HG03045 (cell line): ENCODE measurements around the gene FSTL3.
"Not testable (repeated sequence)": the region's sequence is repeated elsewhere in the genome, so short reads cannot be mapped to it uniquely, and the experiment has no call there.

Source experiments
- ATAC-seq: cut with Tn5 transposase; IDR thresholded peaks from one replicate; pipeline ENCODE4 v1.9.1; 2021; ENCODE audit warnings: mild to moderate bottlenecking, moderate library complexity; ENCODE audit not compliant: unreplicated experiment

Gene FSTL3

GRCh38 chr19:709196-709964, 33.2 kb downstream of the FSTL3 start:
- no peak for ATAC-seq

DNA sequence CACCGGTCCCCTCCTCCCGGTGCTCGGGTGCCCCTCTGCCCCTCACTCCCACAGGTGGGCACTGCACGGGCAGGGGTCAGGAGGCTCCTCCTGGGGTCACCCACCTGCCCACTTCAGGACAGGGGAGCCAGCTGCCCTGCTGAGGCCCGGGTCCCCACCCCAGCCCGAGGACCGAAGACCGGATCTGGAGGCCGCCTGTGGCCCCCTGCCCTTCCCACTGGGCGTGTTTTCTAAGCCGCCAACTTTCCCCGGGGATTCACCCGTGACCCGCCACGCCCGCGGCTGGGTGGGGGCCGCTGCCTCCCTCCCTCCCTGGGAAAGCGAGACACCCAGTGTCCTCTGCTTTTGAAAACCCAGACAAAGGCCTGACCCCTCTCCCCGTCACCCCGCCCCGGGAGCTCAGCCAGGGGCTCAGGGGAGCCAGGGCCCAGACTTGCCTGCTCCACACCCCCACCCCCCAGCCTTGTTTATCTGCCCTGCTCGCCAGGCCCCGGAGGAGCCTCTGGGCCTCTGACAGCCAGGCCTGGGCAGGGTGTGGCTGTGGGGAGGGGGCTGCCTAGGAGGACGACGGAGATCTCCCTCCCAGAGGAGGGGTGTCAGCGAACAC, 33.9 kb downstream of the FSTL3 start:
- ATAC-seq = no peak

GRCh38 chr19:710767-711166, 34.6 kb downstream of the FSTL3 start:
- no peak for ATAC-seq

DNA sequence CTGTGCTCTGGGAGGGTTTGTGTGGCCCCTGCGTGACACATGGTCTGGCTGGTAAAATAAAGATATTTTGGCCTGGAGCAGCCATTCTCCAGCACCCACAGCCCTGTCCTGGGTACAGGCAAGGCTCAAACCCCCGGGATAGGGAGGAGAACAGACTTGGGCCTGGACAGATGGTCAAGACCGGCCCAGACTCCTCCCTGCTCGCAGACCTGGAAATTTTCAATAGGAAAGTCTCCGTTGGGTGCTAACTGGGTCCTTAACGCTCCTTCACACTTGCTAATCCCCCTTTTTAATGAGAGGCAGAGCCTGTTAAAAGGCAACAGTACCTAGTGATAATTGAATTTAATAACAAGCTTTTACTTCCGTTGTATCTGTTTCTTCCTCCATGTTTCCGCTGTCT, 35.1 kb downstream of the FSTL3 start:
- ATAC-seq = no peak

- no peak for ATAC-seq
Measured at GRCh38 chr19:715347-715746, 39.2 kb downstream of the FSTL3 start.

DNA sequence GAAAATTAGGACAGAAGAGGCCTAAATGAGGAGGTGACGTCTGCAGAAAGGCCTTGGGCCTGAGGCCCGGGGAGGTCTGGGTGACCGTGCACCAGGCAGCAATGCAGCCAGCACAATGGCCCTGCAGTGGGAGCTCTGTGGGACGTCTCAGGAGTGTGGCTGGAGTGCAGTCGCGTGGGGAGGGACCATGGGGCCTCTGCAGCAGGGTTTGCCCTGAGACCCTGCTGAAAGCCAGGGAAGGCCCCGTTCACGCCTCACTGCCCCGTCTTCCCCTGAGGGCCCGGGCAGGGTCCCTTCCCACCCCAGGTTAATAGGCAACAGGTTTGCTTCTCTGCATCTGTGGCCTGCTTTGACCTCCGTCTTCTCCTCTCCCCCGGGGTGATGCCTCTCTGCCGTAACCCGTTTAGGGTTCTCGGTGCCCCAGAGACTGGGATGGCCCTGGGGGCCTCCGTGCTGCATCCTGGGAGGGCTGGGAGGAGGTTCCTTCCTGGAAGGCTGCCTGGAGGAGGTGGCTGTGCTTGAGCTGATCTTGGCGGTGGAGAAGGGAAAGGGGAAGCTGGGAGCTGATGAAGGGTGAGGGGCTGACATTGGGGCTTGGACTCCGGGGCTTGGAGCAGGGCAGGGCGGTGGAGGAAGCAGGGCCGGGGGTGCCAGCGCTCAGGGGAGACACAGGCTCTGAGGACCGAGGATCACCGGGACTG, 42.2 kb downstream of the FSTL3 start:
- no peak for ATAC-seq

DNA sequence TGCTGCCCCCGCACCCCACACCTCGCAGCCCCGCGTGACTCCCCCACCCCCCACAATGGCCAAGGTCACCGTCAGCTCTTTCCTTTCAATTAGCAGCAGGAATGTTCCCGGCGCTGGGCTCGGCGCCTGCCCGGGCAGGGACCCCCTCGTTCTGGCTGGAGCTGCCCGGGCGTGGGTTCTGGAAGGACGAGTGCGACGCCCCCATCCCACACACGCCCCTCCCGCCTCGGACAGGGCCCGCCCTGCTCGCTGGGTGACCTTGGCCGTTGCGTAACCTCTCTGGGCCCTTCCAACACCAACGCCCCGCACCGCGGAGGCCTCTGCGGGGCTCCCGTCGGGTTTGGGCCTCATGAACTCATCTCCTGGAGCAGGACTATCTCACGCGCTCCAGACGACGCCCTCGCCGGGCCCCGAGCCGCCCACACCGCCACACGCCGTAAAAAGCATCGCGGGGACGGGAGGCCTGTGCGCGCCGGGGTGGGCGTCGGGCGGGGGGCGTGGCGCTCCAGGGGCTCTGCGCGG, 42.9 kb downstream of the FSTL3 start:
- no peak for ATAC-seq

- ATAC-seq = no peak
Measured at GRCh38 chr19:719636-720344, 43.6 kb downstream of the FSTL3 start.

DNA sequence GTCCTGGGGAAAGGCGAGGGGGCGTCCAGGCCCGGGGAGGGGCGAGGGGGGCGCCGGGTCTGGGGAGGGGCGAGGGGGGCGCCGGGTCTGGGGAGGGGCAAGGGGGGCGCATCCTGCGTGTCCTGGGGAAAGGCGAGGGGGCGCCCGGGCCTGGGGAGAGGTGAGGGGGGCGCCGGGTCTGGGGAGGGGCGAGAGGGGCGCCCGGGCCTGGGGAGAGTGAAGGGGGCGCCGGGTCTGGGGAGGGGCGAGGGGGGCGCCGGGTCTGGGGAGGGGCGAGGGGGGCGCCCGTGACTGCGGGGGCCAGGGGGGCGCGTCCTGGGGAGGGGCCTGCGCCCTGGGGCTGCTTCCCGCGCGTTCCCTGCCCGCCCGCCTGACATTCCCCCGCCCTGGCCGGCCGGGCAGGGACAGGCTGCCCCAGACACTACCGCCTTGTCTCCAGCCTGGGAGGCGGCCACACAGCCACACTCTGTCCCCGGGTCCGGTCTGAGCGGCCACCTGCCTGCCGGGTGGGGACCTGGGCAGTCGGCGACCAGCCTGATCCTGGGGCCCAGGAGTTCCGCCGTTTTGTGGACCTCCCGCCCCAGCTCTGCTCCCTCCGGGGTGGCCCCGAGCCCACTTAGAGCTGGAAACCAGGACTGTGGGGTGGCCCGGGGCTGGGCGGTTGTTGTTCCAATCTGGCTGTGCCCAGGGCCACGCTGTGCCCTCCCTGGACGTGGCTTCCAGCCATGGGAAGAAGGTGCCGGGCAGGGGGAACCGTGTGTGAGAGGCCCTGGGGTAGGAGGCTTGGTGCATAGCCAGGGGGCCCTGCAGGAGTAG, 44.4 kb downstream of the FSTL3 start:
- no peak for ATAC-seq

DNA sequence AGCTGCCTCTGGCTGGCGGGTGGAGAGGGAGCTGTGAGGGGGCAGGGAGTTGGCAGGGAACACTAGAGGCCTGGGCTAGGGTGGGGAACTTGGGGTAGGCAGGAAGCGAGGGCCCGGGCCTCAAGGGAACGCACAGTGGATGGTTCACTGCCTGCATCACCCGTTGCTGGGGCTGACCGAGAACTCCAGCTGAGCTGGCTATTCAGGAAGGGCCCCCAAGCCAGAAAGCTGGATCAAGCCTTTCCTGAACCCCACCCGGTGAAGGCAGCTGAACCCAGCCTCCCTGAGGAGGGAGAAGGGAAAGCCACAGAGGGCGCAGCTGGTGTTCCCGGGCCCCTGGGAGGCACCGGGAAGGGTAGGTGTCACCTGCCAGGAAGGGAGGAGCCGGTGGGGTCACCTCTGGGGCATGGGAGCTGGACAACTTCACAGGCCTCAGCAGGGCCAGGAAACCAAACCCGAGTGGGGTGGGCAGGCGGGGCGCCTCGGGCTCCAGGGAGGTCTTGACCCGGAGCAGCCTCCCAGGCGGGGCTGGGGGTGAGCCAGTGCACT, 46.4 kb downstream of the FSTL3 start:
- ATAC-seq = no peak

DNA sequence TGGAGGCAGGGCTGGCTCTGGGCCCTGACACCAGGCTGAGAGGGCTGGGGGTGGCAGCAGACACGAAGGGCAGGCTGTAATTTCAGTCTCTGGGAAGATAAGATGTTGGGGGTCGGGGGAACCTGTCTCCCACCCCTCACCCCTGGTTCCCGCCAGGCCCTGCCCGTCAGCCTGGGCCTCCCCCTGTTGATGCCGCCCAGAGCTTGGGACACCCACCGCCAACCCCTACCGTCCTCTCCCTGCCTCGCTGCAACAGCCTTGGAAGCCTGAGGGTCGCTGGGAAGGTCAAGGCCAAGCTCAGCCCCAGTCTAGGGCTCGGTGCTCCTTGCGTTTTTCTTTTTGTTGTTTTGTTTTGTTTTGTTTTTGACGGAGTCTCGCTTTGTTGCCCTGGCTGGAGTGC, 47.1 kb downstream of the FSTL3 start:
- no peak for ATAC-seq

GRCh38 chr19:723714-724113, 47.5 kb downstream of the FSTL3 start:
- ATAC-seq = no peak

GRCh38 chr19:725461-726089, 49.4 kb downstream of the FSTL3 start:
- no peak for ATAC-seq

GRCh38 chr19:726993-727956, 51.1 kb downstream of the FSTL3 start:
- no peak for ATAC-seq

- no peak for ATAC-seq
Measured at GRCh38 chr19:728011-728410, 51.8 kb downstream of the FSTL3 start.

- ATAC-seq = not testable (repeated sequence)
Measured at GRCh38 chr19:729564-729963, 53.4 kb downstream of the FSTL3 start.

DNA sequence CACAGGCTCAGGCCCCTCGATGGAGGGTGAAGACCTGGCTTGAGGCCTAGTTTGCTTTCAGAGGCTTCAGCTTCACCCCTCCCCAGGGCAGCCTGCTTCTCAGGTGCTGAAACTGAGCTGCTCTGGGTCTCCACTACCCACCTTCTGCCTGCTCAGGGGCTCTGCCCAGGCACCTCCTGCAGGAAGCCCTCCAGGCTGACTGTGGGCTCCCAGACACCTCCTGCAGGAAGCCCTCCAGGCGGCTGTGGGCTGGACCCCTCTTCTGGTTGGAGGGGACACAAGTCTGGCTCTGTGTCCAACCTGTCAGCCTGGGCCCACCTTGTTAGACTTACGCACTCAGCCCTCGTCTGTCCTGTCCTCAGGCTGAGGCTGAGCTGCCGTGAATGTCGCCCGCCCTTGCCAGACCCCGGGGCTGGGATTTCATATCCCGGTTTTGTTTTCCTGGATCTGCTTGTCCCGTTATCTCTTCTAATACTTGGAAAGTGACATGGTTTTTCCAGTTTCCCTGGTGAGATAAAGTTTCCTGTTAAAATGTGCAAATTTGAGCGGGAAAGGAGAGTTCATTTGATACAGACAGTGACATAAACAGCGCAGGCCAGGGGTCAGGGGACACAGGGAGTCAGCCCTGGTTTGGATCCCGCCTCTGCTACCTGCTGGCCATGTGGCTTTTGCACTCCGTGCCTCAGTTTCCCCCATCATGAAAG, 53.9 kb downstream of the FSTL3 start:
- no peak for ATAC-seq

GRCh38 chr19:731000-731399, 54.8 kb downstream of the FSTL3 start:
- no peak for ATAC-seq
